GM19372 (cell line): ENCODE data around the gene CD8A.

ENCODE experiments used
- ATAC-seq: cut with Tn5 transposase; IDR thresholded peaks from one replicate; pipeline ENCODE4 v1.9.1; 2021; ENCODE audit warnings: mild to moderate bottlenecking, low read depth, moderate library complexity; ENCODE audit not compliant: unreplicated experiment

CD8A gene

GRCh38 chr2:86781363-86781762 is 9.3 kb downstream of the CD8A start:
- ATAC-seq, result no peak

GRCh38 chr2:86779971-86780370 is 10.7 kb downstream of the CD8A start:
- no peak for ATAC-seq

DNA sequence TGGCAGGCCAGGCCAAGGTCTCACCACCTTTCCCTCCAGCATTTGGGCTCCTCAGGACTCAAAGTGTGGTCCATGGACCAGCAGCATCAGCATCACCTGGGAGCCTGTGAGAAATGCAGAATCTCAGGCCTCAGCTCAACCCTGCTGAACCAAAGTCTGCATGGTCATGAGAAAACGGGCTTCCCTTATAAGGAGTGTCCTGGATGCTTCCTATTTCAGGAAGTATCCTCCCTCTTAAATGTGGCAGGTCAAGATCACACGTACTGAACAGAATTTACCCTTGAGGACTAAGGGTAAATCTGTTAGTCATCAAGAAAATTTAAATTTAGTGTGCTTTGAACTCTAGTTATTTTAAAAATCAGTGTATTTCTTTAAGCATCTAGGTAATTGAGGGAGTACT is 11.8 kb downstream of the CD8A start:
- no peak for ATAC-seq

DNA sequence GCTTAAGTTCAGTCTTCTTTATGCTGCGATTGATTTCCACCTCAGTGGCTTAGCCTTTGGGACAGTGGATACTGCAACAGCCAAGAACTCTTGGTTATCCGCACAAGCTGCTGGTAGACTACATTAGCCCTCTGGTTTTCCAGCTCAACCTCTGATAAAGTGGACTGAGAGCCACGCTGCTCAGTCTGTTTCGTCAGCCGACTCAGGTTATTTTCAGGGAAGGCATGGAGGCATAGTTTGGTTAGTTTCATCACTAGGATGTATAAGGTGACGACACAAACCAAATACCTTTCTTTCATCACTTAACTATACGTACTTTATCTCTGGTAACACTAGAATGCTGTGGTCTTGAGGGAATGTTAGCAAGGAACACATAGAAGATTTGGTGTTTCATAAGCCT is 14.2 kb downstream of the CD8A start:
- no peak for ATAC-seq

GRCh38 chr2:86775338-86775737 is 15.4 kb downstream of the CD8A start:
- no peak for ATAC-seq

GRCh38 chr2:86774862-86775261 is 15.9 kb downstream of the CD8A start:
- no peak for ATAC-seq

DNA sequence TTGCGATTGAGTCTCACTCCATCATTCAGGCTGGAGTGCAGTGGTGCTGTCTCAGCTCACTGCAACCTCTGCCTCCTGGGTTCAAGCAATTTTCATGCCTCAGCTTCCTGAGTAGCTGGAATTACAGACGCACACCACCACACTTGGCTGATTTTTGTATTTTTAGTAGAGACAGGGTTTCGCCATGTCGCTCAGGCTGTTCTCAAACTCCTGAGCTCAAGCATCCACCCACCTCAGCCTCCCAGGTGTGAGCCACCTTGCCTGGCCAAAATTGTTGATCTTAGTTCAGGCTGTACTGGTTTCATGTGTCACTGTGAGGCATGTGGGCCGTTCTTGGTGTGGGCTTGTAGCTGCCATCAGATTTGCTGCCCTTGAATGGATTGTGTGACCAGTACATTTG is 18.1 kb downstream of the CD8A start:
- ATAC-seq, result no peak

- ATAC-seq, result no peak
These were observed 19.9 kb downstream of the CD8A start for GRCh38 chr2:86770816-86771301.

- ATAC-seq, result no peak
These were observed 20.9 kb downstream of the CD8A start for GRCh38 chr2:86769838-86770237.

DNA sequence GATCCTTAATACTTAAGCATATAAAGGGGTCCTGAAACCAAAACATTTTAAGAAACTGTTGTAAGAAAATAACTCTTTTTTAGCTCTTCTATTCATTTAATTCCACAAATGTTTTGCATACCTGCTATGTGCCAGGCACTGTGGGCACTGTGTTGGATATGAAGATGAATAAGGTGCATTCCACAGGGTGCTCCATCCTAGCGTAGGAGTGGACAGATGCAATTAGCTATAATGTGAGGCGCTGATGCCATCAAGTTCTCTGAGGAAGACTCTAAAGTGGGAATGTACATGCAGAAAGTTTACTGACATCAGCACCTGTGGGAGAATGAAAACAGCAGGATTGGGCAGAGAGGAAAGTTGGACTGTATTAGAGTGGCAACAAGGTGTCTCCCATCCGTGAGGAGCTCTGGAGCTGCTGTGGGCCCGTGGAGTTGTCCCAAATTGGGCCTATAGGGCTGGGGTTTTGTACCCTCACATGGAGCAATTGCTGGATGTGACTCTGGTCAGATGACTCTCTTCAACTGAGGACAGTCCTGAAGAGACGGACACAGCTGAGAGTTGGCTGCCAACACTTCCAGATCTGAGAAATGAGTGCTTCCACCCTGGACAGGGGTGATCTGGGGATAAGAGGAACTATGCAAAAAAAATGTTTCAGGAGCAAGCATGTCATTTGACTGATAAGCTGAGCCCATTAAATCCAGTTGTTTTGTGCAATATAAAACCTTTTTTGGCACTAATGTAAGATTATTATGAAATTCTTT is 22.3 kb downstream of the CD8A start:
- ATAC-seq, result no peak

- no peak for ATAC-seq
These were observed 25.4 kb downstream of the CD8A start for GRCh38 chr2:86765310-86765695.

GRCh38 chr2:86764661-86765309 is 25.9 kb downstream of the CD8A start:
- ATAC-seq, result no peak

DNA sequence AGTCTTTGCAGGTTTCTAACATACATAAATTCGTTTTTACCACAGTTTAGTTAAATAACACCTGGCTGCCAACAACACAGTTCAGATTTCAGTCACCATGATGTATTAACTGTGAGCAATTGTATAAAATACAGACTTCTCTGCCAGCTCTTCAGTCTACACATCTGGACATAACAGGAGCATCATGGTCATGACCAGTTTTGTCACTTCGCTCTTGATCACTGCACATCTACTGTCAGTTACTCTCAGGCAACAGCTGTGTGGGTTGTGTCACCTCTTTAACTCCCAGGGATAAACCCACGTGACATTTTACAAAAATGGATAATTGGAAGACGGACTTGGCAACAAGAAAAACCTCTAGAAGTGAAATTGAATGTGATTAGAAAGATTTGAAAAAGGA is 30.3 kb downstream of the CD8A start:
- ATAC-seq, result no peak

- ATAC-seq, result no peak
These were observed 32.3 kb downstream of the CD8A start for GRCh38 chr2:86758405-86758804.

DNA sequence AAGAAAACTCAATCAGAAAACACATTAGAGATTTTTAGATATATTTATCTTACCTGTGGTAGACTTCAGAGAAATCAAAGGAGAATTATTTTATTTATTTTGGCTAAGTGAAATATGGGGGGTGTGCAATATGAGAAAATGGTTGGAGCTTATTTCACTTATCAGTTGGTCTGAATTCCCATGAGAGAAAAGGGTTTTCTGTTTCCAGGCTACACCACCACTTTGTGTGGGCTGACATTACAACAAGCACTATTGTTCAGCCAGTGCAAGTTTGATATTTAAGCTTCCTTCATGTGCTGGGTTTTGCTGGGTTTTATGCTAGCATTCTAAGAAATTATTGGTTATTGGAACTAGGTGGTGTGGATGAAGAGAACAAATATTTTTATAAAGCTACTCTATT is 37.1 kb downstream of the CD8A start:
- no peak for ATAC-seq

DNA sequence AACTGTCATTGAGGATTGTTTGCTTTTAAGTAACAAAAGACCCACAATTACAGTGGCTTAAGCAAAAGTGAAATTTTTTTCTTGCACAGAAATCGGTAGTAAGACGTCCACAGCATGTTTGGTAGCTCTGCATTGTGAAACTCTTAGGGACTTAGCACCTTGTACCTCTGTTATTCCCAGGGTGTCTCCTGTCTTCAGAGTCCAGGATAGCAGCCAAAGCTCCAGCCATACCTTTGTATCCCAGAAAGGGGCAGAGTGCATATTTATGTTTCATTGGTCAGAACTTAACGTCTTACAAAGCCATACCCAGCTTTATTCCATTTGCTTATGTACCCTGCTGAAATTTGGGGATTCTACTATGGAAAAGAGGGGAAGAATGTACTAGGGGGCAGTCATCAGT is 37.8 kb downstream of the CD8A start:
- no peak for ATAC-seq

DNA sequence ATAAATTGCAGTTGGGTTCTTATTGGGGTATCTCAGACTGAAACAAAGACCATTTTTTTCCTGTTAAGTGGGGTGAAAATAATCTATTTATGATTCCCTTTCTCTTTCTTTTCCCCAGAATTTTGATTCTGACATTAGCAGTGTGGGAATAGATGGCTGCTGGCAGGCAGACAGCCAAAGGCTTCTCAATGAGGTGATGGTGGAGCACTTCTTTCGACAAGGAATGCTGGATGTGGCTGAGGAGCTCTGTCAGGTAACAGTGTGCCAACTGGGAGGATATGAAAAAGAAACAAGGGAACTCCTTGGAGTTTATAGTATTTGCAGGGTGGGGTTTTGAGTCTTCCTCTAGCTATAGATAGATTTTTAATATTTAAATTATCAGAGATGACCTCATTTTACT is 38.9 kb downstream of the CD8A start:
- no peak for ATAC-seq

GRCh38 chr2:86750240-86750839 is 40.4 kb downstream of the CD8A start:
- no peak for ATAC-seq

DNA sequence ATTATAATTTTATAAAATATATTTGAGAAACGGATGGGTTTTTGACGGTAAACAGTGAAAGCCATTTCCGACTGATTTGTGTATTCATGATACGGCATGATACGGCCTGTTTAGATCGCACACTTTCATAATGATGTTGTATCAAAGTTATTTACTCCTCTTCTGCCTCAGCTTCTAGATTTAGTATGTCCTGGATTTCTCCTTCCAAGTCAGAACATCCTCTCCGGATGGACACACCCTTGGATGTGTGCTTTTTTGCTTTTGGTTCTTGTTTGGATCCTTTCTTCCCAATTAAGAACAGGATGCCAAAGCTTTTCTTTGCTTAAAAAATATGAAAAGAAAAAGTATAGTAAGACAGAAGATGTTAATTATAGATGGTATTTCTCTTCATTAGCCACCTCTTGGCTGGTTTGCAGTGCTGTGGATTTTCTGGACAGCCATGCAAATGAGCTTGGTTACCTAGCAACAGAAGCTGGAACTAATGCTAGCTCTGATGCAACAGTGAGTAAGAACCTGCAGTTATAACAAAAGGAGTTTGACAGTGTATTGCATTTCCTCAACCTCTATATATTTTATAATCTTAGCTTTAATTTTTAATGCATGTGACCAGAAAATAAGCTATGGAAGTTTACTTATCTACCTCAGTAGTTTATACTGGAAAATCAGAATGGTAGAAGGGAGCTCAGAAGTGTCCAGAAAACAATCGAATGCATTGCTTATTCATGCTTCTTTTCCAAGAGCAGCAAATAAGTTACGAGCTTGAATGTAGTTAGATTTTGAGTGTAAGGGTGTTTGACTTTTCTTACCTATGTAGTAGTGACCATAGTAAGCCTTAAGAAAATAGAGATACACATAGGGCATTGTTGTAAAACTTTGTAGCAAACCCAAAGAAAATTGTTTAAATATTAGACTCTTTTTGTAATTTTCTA is 42.7 kb downstream of the CD8A start:
- no peak for ATAC-seq

- no peak for ATAC-seq
These were observed 43.8 kb downstream of the CD8A start for GRCh38 chr2:86746939-86747338.

DNA sequence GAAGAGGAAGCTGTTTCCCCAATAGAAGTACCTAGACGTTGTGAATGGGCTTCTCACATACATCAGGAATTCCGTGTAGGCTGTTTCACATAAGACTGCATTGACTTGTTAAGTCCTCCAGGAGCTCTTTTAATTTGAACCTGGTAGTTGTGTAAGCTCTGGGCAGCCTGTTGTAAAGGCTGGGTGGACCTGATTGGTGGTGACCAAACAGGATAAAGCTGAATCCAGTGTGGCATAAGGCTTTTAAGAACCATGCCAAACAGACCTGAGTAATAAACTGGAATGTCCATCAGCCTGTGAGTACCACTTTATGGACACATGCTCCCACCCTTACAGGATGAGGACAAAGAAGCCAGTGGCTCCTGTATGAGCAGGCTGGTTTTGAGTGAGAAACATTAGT is 46.6 kb downstream of the CD8A start:
- no peak for ATAC-seq
